K562 (cell line): Measurements from ENCODE around the gene LRRC61. TPM values are rescaled to one million over a fixed set of nuclear protein-coding genes. Genes with fewer than 3 reads are reported as not detected.

Source experiments
- polyA plus RNA-seq, 8 experiments: library from polyadenylated mRNA; depleted of rRNA in 4 of 8; stranded (reverse) in 5 of 8; unstranded in 3 of 8; fragments of >200 nt; fragmentation: Nextera tagmentation in 2 of 8; fragmentation: Illumina TruSeq in 1 of 8; extraction: Ambion mirVana in 2 of 8; extraction: Trizol in 1 of 8; gene quantifications; 2 replicates each; pipeline versions ENCODE4 v1.2.1 to v1.2.3, GENCODE V29; 2011 to 2014; ENCODE audit warnings: inconsistent platforms in 1 of 8, missing spikeins in 1 of 8
- total RNA-seq, 7 experiments: library from RNA; depleted of rRNA in 6 of 7; stranded (reverse); fragments of >200 nt in 6 of 7; fragmentation: Illumina TruSeq in 2 of 7; extraction: Trizol in 2 of 7; gene quantifications; 2 replicates each; pipeline versions ENCODE4 v1.2.1 to v1.2.3, GENCODE V29; 2011 to 2021; ENCODE audit warnings: low replicate concordance in 1 of 7
- TF ChIP-seq, protein P1 (sequence below): fragments of 250-450 bp; sonication (Bioruptor Pico); IDR thresholded peaks from 2 replicates; pipeline ENCODE4 v1.4.0; 2020

The LRRC61 gene
- total and polyA plus RNA-seq, 9 of the 15 experiments (the other 6 are each of a cell fraction or from before 2014, with no cell fraction given) = 1.3 to 55.2 (median 35.2) TPM

DNA sequence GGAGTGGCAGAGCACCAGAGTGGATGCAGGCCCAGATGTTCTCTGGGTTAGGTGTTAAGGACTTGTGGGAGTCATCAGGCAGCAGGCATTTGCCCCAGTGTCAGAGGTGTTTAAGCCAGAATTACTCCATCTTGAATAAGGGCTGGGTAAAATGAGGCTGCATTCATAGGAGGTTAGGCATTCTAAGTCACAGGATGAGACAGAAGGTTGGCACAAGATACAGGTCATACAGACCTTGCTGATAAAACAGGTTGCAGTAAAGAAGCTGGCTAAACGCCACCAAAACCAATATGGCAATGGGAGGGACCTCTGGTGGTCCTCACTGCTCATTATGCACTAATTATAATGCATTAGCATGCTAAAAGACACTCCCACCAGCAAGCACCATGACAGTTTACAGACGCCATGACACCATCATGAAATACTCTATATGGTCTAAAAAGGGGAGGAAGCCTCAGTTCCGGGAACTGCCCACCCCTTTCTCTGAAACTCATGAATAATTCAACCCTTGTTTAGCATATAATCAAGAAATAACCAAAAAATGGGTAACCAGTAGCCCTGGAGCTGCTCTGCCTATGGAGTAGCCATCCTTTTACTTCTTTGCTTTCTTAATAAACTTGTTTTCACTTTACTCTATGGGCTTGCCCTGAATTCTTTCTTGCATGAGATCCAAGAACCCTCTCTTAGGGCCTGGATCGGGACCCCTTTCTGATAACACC is 882 bp upstream of the LRRC61 start (continued):
- TF ChIP-seq, protein P1, sequence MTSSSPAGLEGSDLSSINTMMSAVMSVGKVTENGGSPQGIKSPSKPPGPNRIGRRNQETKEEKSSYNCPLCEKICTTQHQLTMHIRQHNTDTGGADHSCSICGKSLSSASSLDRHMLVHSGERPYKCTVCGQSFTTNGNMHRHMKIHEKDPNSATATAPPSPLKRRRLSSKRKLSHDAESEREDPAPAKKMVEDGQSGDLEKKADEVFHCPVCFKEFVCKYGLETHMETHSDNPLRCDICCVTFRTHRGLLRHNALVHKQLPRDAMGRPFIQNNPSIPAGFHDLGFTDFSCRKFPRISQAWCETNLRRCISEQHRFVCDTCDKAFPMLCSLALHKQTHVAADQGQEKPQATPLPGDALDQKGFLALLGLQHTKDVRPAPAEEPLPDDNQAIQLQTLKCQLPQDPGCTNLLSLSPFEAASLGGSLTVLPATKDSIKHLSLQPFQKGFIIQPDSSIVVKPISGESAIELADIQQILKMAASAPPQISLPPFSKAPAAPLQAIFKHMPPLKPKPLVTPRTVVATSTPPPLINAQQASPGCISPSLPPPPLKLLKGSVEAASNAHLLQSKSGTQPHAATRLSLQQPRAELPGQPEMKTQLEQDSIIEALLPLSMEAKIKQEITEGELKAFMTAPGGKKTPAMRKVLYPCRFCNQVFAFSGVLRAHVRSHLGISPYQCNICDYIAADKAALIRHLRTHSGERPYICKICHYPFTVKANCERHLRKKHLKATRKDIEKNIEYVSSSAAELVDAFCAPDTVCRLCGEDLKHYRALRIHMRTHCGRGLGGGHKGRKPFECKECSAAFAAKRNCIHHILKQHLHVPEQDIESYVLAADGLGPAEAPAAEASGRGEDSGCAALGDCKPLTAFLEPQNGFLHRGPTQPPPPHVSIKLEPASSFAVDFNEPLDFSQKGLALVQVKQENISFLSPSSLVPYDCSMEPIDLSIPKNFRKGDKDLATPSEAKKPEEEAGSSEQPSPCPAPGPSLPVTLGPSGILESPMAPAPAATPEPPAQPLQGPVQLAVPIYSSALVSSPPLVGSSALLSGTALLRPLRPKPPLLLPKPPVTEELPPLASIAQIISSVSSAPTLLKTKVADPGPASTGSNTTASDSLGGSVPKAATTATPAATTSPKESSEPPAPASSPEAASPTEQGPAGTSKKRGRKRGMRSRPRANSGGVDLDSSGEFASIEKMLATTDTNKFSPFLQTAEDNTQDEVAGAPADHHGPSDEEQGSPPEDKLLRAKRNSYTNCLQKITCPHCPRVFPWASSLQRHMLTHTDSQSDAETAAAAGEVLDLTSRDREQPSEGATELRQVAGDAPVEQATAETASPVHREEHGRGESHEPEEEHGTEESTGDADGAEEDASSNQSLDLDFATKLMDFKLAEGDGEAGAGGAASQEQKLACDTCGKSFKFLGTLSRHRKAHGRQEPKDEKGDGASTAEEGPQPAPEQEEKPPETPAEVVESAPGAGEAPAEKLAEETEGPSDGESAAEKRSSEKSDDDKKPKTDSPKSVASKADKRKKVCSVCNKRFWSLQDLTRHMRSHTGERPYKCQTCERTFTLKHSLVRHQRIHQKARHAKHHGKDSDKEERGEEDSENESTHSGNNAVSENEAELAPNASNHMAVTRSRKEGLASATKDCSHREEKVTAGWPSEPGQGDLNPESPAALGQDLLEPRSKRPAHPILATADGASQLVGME (CRISPR knock-in tag) = no peak; the same call in 1 of the 2 replicates
